Measurements from ENCODE around the gene JARID2.
A peak's percentile ranks its signal among the peaks of the same experiment; 100 is the strongest.

Gene JARID2

GRCh38 chr6:15426901-15427300 lies 181.0 kb downstream of the JARID2 start:
- 77% methylated on average over 3 of the region's 3 CpGs for WGBS (ENCODE audit: insufficient coverage)

GRCh38 chr6:15427331-15428070 lies 181.6 kb downstream of the JARID2 start:
- no peaks in the 10 kb centered on the region for H3K27me3 ChIP-seq (replicated peaks in 2 of 5; ENCODE audit: control insufficient read depth in 4 of 5, insufficient read depth in 5 of 5, low read length in 4 of 5)

More at GRCh38 chr6:15426901-15427300, 181.0 kb downstream of the JARID2 start:
- Histone ChIP-seq H3K9me3 (ENCODE audit: control extremely low read depth in 1 of 5, control insufficient read depth in 4 of 5, insufficient read depth in 2 of 5, low read depth in 1 of 5, low read length in 4 of 5) (no peaks in the 10 kb centered on the region), H3K4me1 (ENCODE audit: control extremely low read depth in 1 of 4, control insufficient read depth in 4 of 4, insufficient read depth in 4 of 4, low read length in 3 of 4) (peaks cover 35 to 88% (median 60%) of the 10 kb centered on the region in 4 experiments), H3K27ac (ENCODE audit: insufficient read depth in 1 of 2, low read depth in 1 of 2, low read length in 2 of 2, poor library complexity in 1 of 2, severe bottlenecking in 2 of 2) (peak overlapping the region in 1 of 2 experiments; percentile 62), H3K4me3 (ENCODE audit: control insufficient read depth in 1 of 7, extremely low read depth in 1 of 7, insufficient read depth in 4 of 7, low read depth in 2 of 7, low read length in 6 of 7) (peak overlapping the region in 1 of 7 experiments; percentile 12), H3K27me3 (replicated peaks in 2 of 5; ENCODE audit: control insufficient read depth in 4 of 5, insufficient read depth in 5 of 5, low read length in 4 of 5) (no peaks in the 10 kb centered on the region), H3K36me3 (ENCODE audit: control insufficient read depth in 4 of 4, insufficient read depth in 4 of 4, low read length in 3 of 4) (peaks cover 0 to 22% (median 4%) of the 10 kb centered on the region in 4 experiments)
- DNase-seq = peak in 1 of 3 donors; percentile 51
- ChIA-PET POLR2A (interaction anchor here (0.6 kb wide), 1 partner anchor 178 kb away, joined by 3 read pairs; no protein-coding TSS in a partner anchor), CTCF (interaction anchor here (1.2 kb wide), 1 partner anchor 8 kb away, joined by 3 read pairs; no protein-coding TSS in a partner anchor)

GRCh38 chr6:15429141-15430110 lies 183.6 kb downstream of the JARID2 start:
- WGBS (ENCODE audit: insufficient coverage) = 82% methylated on average over 7 of the region's 12 CpGs
- Histone ChIP-seq H3K9me3 (ENCODE audit: control extremely low read depth in 1 of 5, control insufficient read depth in 4 of 5, insufficient read depth in 2 of 5, low read depth in 1 of 5, low read length in 4 of 5) (peaks cover 0 to under 1% (median 0%) of the 10 kb centered on the region in 5 experiments), H3K27ac (ENCODE audit: insufficient read depth in 1 of 2, low read depth in 1 of 2, low read length in 2 of 2, poor library complexity in 1 of 2, severe bottlenecking in 2 of 2) (no peak overlapping the region), H3K4me1 (ENCODE audit: control extremely low read depth in 1 of 4, control insufficient read depth in 4 of 4, insufficient read depth in 4 of 4, low read length in 3 of 4) (peaks cover 33 to 91% (median 60%) of the 10 kb centered on the region in 4 experiments), H3K27me3 (replicated peaks in 2 of 5; ENCODE audit: control insufficient read depth in 4 of 5, insufficient read depth in 5 of 5, low read length in 4 of 5) (no peaks in the 10 kb centered on the region), H3K36me3 (ENCODE audit: control insufficient read depth in 4 of 4, insufficient read depth in 4 of 4, low read length in 3 of 4) (peaks cover 0 to 17% (median 3%) of the 10 kb centered on the region in 4 experiments), H3K4me3 (ENCODE audit: control insufficient read depth in 1 of 7, extremely low read depth in 1 of 7, insufficient read depth in 4 of 7, low read depth in 2 of 7, low read length in 6 of 7) (no peak overlapping the region)
- ChIA-PET CTCF (interaction anchor here (0.8 kb wide), 1 partner anchor 11 kb away, joined by 4 read pairs; no protein-coding TSS in a partner anchor), POLR2A (no interaction called here)
- peak in 2 of 3 donors; percentile 54 to 69 for DNase-seq

More at GRCh38 chr6:15427331-15428070, 181.6 kb downstream of the JARID2 start:
- Histone ChIP-seq H3K27ac (ENCODE audit: insufficient read depth in 1 of 2, low read depth in 1 of 2, low read length in 2 of 2, poor library complexity in 1 of 2, severe bottlenecking in 2 of 2) (peak overlapping the region; percentile 35 to 62), H3K4me1 (ENCODE audit: control extremely low read depth in 1 of 4, control insufficient read depth in 4 of 4, insufficient read depth in 4 of 4, low read length in 3 of 4) (peaks cover 32 to 88% (median 58%) of the 10 kb centered on the region in 4 experiments), H3K36me3 (ENCODE audit: control insufficient read depth in 4 of 4, insufficient read depth in 4 of 4, low read length in 3 of 4) (peaks cover 0 to 22% (median 4%) of the 10 kb centered on the region in 4 experiments), H3K4me3 (ENCODE audit: control insufficient read depth in 1 of 7, extremely low read depth in 1 of 7, insufficient read depth in 4 of 7, low read depth in 2 of 7, low read length in 6 of 7) (peak overlapping the region in 2 of 7 experiments; percentile 1 to 26), H3K9me3 (ENCODE audit: control extremely low read depth in 1 of 5, control insufficient read depth in 4 of 5, insufficient read depth in 2 of 5, low read depth in 1 of 5, low read length in 4 of 5) (no peaks in the 10 kb centered on the region)
- 90% methylated on average over 2 of the region's 5 CpGs for WGBS (ENCODE audit: insufficient coverage)
- DNase-seq = peak; percentile 70 to 89 (median 86)
- ChIA-PET POLR2A (interaction anchor here (0.6 kb wide), 1 partner anchor 179 kb away, joined by 3 read pairs; no protein-coding TSS in a partner anchor), CTCF (no interaction called here)

GRCh38 chr6:15430186-15430585 lies 184.3 kb downstream of the JARID2 start:
- POLR2A ChIA-PET = no interaction called here
- WGBS (ENCODE audit: insufficient coverage) = no CpG with 5 or more reads among the region's 2 CpGs
- H3K4me1 ChIP-seq (ENCODE audit: control extremely low read depth in 1 of 4, control insufficient read depth in 4 of 4, insufficient read depth in 4 of 4, low read length in 3 of 4) = peaks cover 33 to 93% (median 60%) of the 10 kb centered on the region in 4 experiments
- peaks cover 0 to 16% (median 1%) of the 10 kb centered on the region in 4 experiments for H3K36me3 ChIP-seq (ENCODE audit: control insufficient read depth in 4 of 4, insufficient read depth in 4 of 4, low read length in 3 of 4)
- no peak overlapping the region for H3K27ac ChIP-seq (ENCODE audit: insufficient read depth in 1 of 2, low read depth in 1 of 2, low read length in 2 of 2, poor library complexity in 1 of 2, severe bottlenecking in 2 of 2)
- H3K4me3 ChIP-seq (ENCODE audit: control insufficient read depth in 1 of 7, extremely low read depth in 1 of 7, insufficient read depth in 4 of 7, low read depth in 2 of 7, low read length in 6 of 7) = no peak overlapping the region
- CTCF ChIA-PET = interaction anchor here (1.5 kb wide), 1 partner anchor 8 kb away, joined by 5 read pairs; no protein-coding TSS in a partner anchor
- peaks cover 0 to 3% (median 0%) of the 10 kb centered on the region in 5 experiments for H3K9me3 ChIP-seq (ENCODE audit: control extremely low read depth in 1 of 5, control insufficient read depth in 4 of 5, insufficient read depth in 2 of 5, low read depth in 1 of 5, low read length in 4 of 5)
- DNase-seq = no peak
- H3K27me3 ChIP-seq (replicated peaks in 2 of 5; ENCODE audit: control insufficient read depth in 4 of 5, insufficient read depth in 5 of 5, low read length in 4 of 5) = no peaks in the 10 kb centered on the region

- WGBS (ENCODE audit: insufficient coverage) = 92% methylated on average over 4 of the region's 6 CpGs
- Histone ChIP-seq H3K4me1 (ENCODE audit: control extremely low read depth in 1 of 4, control insufficient read depth in 4 of 4, insufficient read depth in 4 of 4, low read length in 3 of 4) (peaks cover 33 to 91% (median 60%) of the 10 kb centered on the region in 4 experiments), H3K27me3 (replicated peaks in 2 of 5; ENCODE audit: control insufficient read depth in 4 of 5, insufficient read depth in 5 of 5, low read length in 4 of 5) (no peaks in the 10 kb centered on the region), H3K9me3 (ENCODE audit: control extremely low read depth in 1 of 5, control insufficient read depth in 4 of 5, insufficient read depth in 2 of 5, low read depth in 1 of 5, low read length in 4 of 5) (peaks cover 0 to 3% (median 0%) of the 10 kb centered on the region in 5 experiments), H3K4me3 (ENCODE audit: control insufficient read depth in 1 of 7, extremely low read depth in 1 of 7, insufficient read depth in 4 of 7, low read depth in 2 of 7, low read length in 6 of 7) (no peak overlapping the region), H3K36me3 (ENCODE audit: control insufficient read depth in 4 of 4, insufficient read depth in 4 of 4, low read length in 3 of 4) (peaks cover 0 to 9% (median under 1%) of the 10 kb centered on the region in 4 experiments), H3K27ac (ENCODE audit: insufficient read depth in 1 of 2, low read depth in 1 of 2, low read length in 2 of 2, poor library complexity in 1 of 2, severe bottlenecking in 2 of 2) (no peak overlapping the region)
- CTCF ChIA-PET = interaction anchor here (0.5 to 2.2 kb wide), 7 partner anchors 9 to 957 kb away, joined by 3 to 13 read pairs (median 3); no protein-coding TSS in a partner anchor
- DNase-seq = no peak
- POLR2A ChIA-PET = no interaction called here
These were observed 185.1 kb downstream of the JARID2 start for GRCh38 chr6:15430931-15431405.

- Histone ChIP-seq H3K4me3 (ENCODE audit: control insufficient read depth in 1 of 7, extremely low read depth in 1 of 7, insufficient read depth in 4 of 7, low read depth in 2 of 7, low read length in 6 of 7) (no peak overlapping the region), H3K4me1 (ENCODE audit: control extremely low read depth in 1 of 4, control insufficient read depth in 4 of 4, insufficient read depth in 4 of 4, low read length in 3 of 4) (peaks cover 23 to 91% (median 60%) of the 10 kb centered on the region in 4 experiments)
These were observed 186.1 kb downstream of the JARID2 start for GRCh38 chr6:15431762-15432483.

More at GRCh38 chr6:15431762-15432483, 186.1 kb downstream of the JARID2 start:
- Histone ChIP-seq H3K27ac (ENCODE audit: insufficient read depth in 1 of 2, low read depth in 1 of 2, low read length in 2 of 2, poor library complexity in 1 of 2, severe bottlenecking in 2 of 2) (no peak overlapping the region), H3K36me3 (ENCODE audit: control insufficient read depth in 4 of 4, insufficient read depth in 4 of 4, low read length in 3 of 4) (peaks cover 0 to 6% (median under 1%) of the 10 kb centered on the region in 4 experiments), H3K9me3 (ENCODE audit: control extremely low read depth in 1 of 5, control insufficient read depth in 4 of 5, insufficient read depth in 2 of 5, low read depth in 1 of 5, low read length in 4 of 5) (peaks cover 0 to 3% (median 0%) of the 10 kb centered on the region in 5 experiments), H3K27me3 (replicated peaks in 2 of 5; ENCODE audit: control insufficient read depth in 4 of 5, insufficient read depth in 5 of 5, low read length in 4 of 5) (no peaks in the 10 kb centered on the region)
- no peak for DNase-seq
- 92% methylated on average over 8 of the region's 9 CpGs for WGBS (ENCODE audit: insufficient coverage)
- ChIA-PET CTCF (interaction anchor here (0.9 to 2.2 kb wide), 7 partner anchors 9 to 40 kb away, joined by 3 to 13 read pairs (median 5); no protein-coding TSS in a partner anchor), POLR2A (no interaction called here)

Measured in common myeloid progenitor, CD34-positive (primary cell).